Activated B cell treated with CpG ODN at 0.5 μM for 24 hours (primary cell): ENCODE results near the gene TBX21. TPM values are rescaled to one million over a fixed set of nuclear protein-coding genes. Genes with fewer than 3 reads are reported as not detected.

Experiments
- ATAC-seq: fragments of 200-7000 bp; cut with Tn5 transposase; one replicate; pipeline ENCODE4 v1.10.0; 2021; ENCODE audit warnings: low read depth, mild to moderate bottlenecking, moderate library complexity
- CTCF ChIA-PET: fragments of 350-600 bp; sonication (Branson Sonifier 250); formaldehyde crosslinking; loops from one replicate; lab custom pipeline; 2021; ENCODE audit warnings: antibody characterized with exemption; lab: Charles Lee
- POLR2A ChIA-PET: fragments of 350-600 bp; sonication (Branson Sonifier 250); formaldehyde crosslinking; loops from one replicate; lab custom pipeline; 2021; ENCODE audit warnings: antibody characterized with exemption; lab: Charles Lee
- DNase-seq: peaks from one replicate; pipeline ENCODE4 v3.0.0; 2022
- H3K27ac Mint-ChIP-seq: one replicate; pipeline ENCODE4 v1.8.0; 2020; ENCODE audit warnings: mixed read lengths
- H3K27me3 Mint-ChIP-seq: one replicate; pipeline ENCODE4 v1.8.0; 2021; ENCODE audit warnings: mixed read lengths
- H3K36me3 Mint-ChIP-seq: one replicate; pipeline ENCODE4 v1.8.0; 2021; ENCODE audit warnings: low read depth, mixed read lengths
- H3K4me1 Mint-ChIP-seq: one replicate; pipeline ENCODE4 v1.8.0; 2021; ENCODE audit warnings: mixed read lengths
- H3K4me3 Mint-ChIP-seq: one replicate; pipeline ENCODE4 v1.8.0; 2020; ENCODE audit warnings: mild to moderate bottlenecking, mixed read lengths
- H3K9me3 Mint-ChIP-seq: one replicate; pipeline ENCODE4 v1.8.0; 2020; ENCODE audit warnings: mixed read lengths
- CTCF ChIP-seq: fragments of 200-600 bp; IDR thresholded peaks from one replicate; pipeline ENCODE4 v1.8.0; 2022; ENCODE audit warnings: antibody characterized with exemption, mild to moderate bottlenecking
- intact Hi-C: fragments of 100-400 bp; cut with micrococcal nuclease; formaldehyde crosslinking; loops from one replicate; pipeline ENCODE4 v1.15.1; 2024
- total RNA-seq: library from RNA; stranded (reverse); gene quantifications from 2 replicates; pipeline ENCODE4 v1.2.3, GENCODE V29; 2022

TBX21 gene
- total RNA-seq, 1 donor from 2014 or later: 3.8 TPM

GRCh38 chr17:47699536-47699840, 33.5 kb upstream of the TBX21 start:
- no peak overlapping the region for H3K27ac Mint-ChIP-seq

GRCh38 chr17:47700471-47701449, 32.3 kb upstream of the TBX21 start:
- no peak for TF ChIP-seq CTCF
- Mint-ChIP-seq H3K27ac (no peak overlapping the region), H3K9me3 (no peaks in the 10 kb centered on the region), H3K4me1 (peaks cover 58% of the 10 kb centered on the region), H3K4me3 (no peak overlapping the region), H3K27me3 (no peaks in the 10 kb centered on the region), H3K36me3 (no peaks in the 10 kb centered on the region)
- no peak for ATAC-seq
- CTCF ChIA-PET: interaction anchor here (0.8 to 5.2 kb wide), 7 partner anchors 14 to 189 kb away, joined by 3 to 64 read pairs (median 3); partner anchors contain the start of gene TBX21
- POLR2A ChIA-PET: interaction anchor here (1.4 to 2.2 kb wide), 2 partner anchors 21 to 32 kb away, joined by 3 to 10 read pairs; partner anchors contain the start of gene TBX21
- intact Hi-C loops: no loop called here
- DNase-seq: no peak

More at GRCh38 chr17:47699536-47699840, 33.5 kb upstream of the TBX21 start:
- no peak for ATAC-seq
- intact Hi-C loops: loop anchor here (1.0 to 2.0 kb wide), 6 partner anchors 17 to 103 kb away; partner anchors contain the start of gene TBX21
- H3K27me3 Mint-ChIP-seq: no peaks in the 10 kb centered on the region
- H3K4me1 Mint-ChIP-seq: peaks cover 54% of the 10 kb centered on the region
- H3K9me3 Mint-ChIP-seq: no peaks in the 10 kb centered on the region
- TF ChIP-seq CTCF: no peak
- POLR2A ChIA-PET: interaction anchor here (1.3 to 2.2 kb wide), 2 partner anchors 27 to 34 kb away, joined by 10 to 16 read pairs; partner anchors contain the start of gene TBX21
- CTCF ChIA-PET: interaction anchor here (1.0 to 5.2 kb wide), 8 partner anchors 16 to 102 kb away, joined by 3 to 64 read pairs (median 10); partner anchors contain the start of gene TBX21
- H3K36me3 Mint-ChIP-seq: no peaks in the 10 kb centered on the region
- no peak overlapping the region for H3K4me3 Mint-ChIP-seq
- no peak for DNase-seq

- H3K27me3 Mint-ChIP-seq: no peaks in the 10 kb centered on the region
- intact Hi-C loops: no loop called here
- H3K9me3 Mint-ChIP-seq: no peaks in the 10 kb centered on the region
- H3K27ac Mint-ChIP-seq: peak overlapping the region; percentile 69
- no peak for TF ChIP-seq CTCF
- H3K4me3 Mint-ChIP-seq: no peak overlapping the region
- H3K36me3 Mint-ChIP-seq: no peaks in the 10 kb centered on the region
- peaks cover 67% of the 10 kb centered on the region for H3K4me1 Mint-ChIP-seq
- ChIA-PET POLR2A (interaction anchor here (1.4 kb wide), 1 partner anchor 20 kb away, joined by 3 read pairs; no protein-coding TSS in a partner anchor), CTCF (interaction anchor here (0.8 to 5.2 kb wide), 6 partner anchors 13 to 101 kb away, joined by 3 to 64 read pairs (median 3); partner anchors contain the start of gene TBX21)
- DNase-seq: no peak
- ATAC-seq: no peak
Measured at GRCh38 chr17:47701608-47702007, 31.4 kb upstream of the TBX21 start.

GRCh38 chr17:47702391-47702995, 30.5 kb upstream of the TBX21 start:
- peak overlapping the region; percentile 46 for H3K4me3 Mint-ChIP-seq
- no peak for TF ChIP-seq CTCF
- peaks cover 66% of the 10 kb centered on the region for H3K4me1 Mint-ChIP-seq
- ChIA-PET CTCF (interaction anchor here (0.8 to 2.9 kb wide), 2 partner anchors 30 to 88 kb away, joined by 3 to 10 read pairs; partner anchors contain the start of gene TBX21), POLR2A (interaction anchor here (2.0 kb wide), 1 partner anchor 9 kb away, joined by 13 read pairs; the partner anchor contains the start of gene TBKBP1)
- no peaks in the 10 kb centered on the region for H3K9me3 Mint-ChIP-seq
- H3K36me3 Mint-ChIP-seq: no peaks in the 10 kb centered on the region
- no peak for ATAC-seq
- DNase-seq: no peak
- H3K27ac Mint-ChIP-seq: peak overlapping the region; percentile 69
- H3K27me3 Mint-ChIP-seq: no peaks in the 10 kb centered on the region
- intact Hi-C loops: no loop called here
